SK-N-SH (cell line): Measurements from ENCODE around the gene PEPD.

ENCODE experiments used
- EP300 ChIP-seq, 2 experiments: IDR thresholded peaks; 2 replicates each; pipeline versions ENCODE4 v1.4.0 to v1.6.1; 2012; ENCODE audit warnings: borderline replicate concordance in 1 of 2, low read depth in 1 of 2, low read length in 1 of 2
- FOXJ3 ChIP-seq: sonication (generic); formaldehyde crosslinking; IDR thresholded peaks from 2 replicates; pipeline ENCODE4 v1.5.1; 2020; ENCODE audit warnings: mild to moderate bottlenecking, missing genetic modification reagents
- FOXM1 ChIP-seq: IDR thresholded peaks from 2 replicates; pipeline ENCODE4 v1.4.0; 2012; ENCODE audit warnings: low read depth, mild to moderate bottlenecking
- GATA2 ChIP-seq: sonication (generic); formaldehyde crosslinking; IDR thresholded peaks from 2 replicates; pipeline ENCODE4 v1.5.0; 2020; ENCODE audit warnings: mild to moderate bottlenecking, missing genetic modification reagents
- JUND ChIP-seq: IDR thresholded peaks from 2 replicates; pipeline ENCODE4 v1.4.0; 2012
- POLR2AphosphoS5 ChIP-seq: IDR thresholded peaks from 2 replicates; pipeline ENCODE4 v1.6.1; 2012; ENCODE audit warnings: low read depth, low read length
- RAD21 ChIP-seq: IDR thresholded peaks from 2 replicates; pipeline ENCODE4 v1.6.1; 2012; ENCODE audit warnings: mild to moderate bottlenecking, low read length
- RCOR1 ChIP-seq: fragments of 150-350 bp; IDR thresholded peaks from 2 replicates; pipeline ENCODE4 v1.6.1; 2017; ENCODE audit warnings: antibody characterized with exemption, low read length
- SIN3A ChIP-seq: IDR thresholded peaks from 2 replicates; pipeline ENCODE4 v1.6.1; 2012; ENCODE audit warnings: low read depth, mild to moderate bottlenecking, low read length, moderate library complexity, borderline replicate concordance
- SMC3 ChIP-seq: IDR thresholded peaks from 2 replicates; pipeline ENCODE4 v1.6.1; 2012; ENCODE audit warnings: low read depth, low read length, improper control_type of control experiment
- TAF1 ChIP-seq: IDR thresholded peaks from 2 replicates; pipeline ENCODE4 v1.6.1; 2012; ENCODE audit warnings: low read depth, mild to moderate bottlenecking, low read length, moderate library complexity, borderline replicate concordance
- TF ChIP-seq, protein P1 (sequence below): fragments of 200-600 bp; sonication (generic); IDR thresholded peaks from 2 replicates; pipeline ENCODE4 v1.6.1; 2017; ENCODE audit warnings: antibody characterized with exemption, mild to moderate bottlenecking, moderate library complexity
- TF ChIP-seq, protein P2 (sequence below): IDR thresholded peaks from 2 replicates; pipeline ENCODE4 v1.6.1; 2012; ENCODE audit warnings: mild to moderate bottlenecking, low read depth, low read length, moderate library complexity
- TF ChIP-seq, protein P3 (sequence below): IDR thresholded peaks from 2 replicates; pipeline ENCODE4 v1.4.0; 2012; ENCODE audit warnings: low read depth

DNA sequence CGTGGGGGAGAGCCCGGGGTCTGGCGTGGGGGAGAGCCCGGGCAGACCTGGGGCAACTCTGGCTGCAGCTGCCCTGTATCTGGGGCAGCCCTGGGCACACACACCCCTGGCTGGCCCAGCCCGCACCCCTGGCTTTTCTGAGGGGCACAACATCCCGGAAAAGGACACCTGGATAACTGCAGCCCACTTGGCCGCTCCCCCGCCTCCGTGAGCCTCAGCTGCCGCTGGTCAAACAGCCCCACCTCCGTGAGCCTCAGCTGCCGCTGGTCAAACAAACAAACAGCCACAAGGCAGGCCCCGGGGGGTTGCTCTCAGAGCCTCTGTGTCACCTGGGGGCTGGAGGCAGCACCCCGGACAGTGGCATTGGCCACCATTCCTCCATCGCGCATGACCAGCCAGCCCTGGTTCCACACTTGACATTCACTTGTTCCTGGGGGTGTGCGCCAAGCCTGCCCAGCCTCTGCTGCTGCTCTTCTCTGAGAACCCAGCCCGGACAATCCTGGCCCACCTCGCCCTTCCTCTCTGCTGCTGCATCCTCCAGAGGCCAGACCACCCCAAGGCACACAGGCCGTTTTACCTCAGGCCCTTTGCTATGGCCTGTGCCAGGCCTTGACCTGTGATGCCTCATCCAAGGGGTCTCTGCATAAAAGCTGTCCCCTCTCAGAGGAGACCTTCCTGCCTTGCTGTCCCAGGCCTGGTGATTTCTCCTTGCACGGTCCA is 128.1 kb downstream of the PEPD start:
- TF ChIP-seq, protein P1, sequence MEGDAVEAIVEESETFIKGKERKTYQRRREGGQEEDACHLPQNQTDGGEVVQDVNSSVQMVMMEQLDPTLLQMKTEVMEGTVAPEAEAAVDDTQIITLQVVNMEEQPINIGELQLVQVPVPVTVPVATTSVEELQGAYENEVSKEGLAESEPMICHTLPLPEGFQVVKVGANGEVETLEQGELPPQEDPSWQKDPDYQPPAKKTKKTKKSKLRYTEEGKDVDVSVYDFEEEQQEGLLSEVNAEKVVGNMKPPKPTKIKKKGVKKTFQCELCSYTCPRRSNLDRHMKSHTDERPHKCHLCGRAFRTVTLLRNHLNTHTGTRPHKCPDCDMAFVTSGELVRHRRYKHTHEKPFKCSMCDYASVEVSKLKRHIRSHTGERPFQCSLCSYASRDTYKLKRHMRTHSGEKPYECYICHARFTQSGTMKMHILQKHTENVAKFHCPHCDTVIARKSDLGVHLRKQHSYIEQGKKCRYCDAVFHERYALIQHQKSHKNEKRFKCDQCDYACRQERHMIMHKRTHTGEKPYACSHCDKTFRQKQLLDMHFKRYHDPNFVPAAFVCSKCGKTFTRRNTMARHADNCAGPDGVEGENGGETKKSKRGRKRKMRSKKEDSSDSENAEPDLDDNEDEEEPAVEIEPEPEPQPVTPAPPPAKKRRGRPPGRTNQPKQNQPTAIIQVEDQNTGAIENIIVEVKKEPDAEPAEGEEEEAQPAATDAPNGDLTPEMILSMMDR, result no peak
- TF ChIP-seq POLR2AphosphoS5 (no peak), TAF1 (no peak), SIN3A (no peak), FOXM1 (no peak), GATA2 (no peak), RAD21 (no peak), SMC3 (no peak), RCOR1 (no peak), FOXJ3 (CRISPR knock-in tag) (no peak), EP300 (IDR thresholded peaks at IDR 0.05; ENCODE audit: borderline replicate concordance in 1 of 2, low read depth in 1 of 2, low read length in 1 of 2) (no peak), JUND (no peak)
- TF ChIP-seq, protein P2, sequence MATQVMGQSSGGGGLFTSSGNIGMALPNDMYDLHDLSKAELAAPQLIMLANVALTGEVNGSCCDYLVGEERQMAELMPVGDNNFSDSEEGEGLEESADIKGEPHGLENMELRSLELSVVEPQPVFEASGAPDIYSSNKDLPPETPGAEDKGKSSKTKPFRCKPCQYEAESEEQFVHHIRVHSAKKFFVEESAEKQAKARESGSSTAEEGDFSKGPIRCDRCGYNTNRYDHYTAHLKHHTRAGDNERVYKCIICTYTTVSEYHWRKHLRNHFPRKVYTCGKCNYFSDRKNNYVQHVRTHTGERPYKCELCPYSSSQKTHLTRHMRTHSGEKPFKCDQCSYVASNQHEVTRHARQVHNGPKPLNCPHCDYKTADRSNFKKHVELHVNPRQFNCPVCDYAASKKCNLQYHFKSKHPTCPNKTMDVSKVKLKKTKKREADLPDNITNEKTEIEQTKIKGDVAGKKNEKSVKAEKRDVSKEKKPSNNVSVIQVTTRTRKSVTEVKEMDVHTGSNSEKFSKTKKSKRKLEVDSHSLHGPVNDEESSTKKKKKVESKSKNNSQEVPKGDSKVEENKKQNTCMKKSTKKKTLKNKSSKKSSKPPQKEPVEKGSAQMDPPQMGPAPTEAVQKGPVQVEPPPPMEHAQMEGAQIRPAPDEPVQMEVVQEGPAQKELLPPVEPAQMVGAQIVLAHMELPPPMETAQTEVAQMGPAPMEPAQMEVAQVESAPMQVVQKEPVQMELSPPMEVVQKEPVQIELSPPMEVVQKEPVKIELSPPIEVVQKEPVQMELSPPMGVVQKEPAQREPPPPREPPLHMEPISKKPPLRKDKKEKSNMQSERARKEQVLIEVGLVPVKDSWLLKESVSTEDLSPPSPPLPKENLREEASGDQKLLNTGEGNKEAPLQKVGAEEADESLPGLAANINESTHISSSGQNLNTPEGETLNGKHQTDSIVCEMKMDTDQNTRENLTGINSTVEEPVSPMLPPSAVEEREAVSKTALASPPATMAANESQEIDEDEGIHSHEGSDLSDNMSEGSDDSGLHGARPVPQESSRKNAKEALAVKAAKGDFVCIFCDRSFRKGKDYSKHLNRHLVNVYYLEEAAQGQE, result peak; percentile 58; the same call in 1 of the 2 replicates
- TF ChIP-seq, protein P3, sequence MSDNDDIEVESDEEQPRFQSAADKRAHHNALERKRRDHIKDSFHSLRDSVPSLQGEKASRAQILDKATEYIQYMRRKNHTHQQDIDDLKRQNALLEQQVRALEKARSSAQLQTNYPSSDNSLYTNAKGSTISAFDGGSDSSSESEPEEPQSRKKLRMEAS, result no peak
